22Rv1 (cell line): ENCODE data around the gene RUBCNL.

ENCODE experiments used
- ZFX ChIP-seq: fragments of 450-650 bp; IDR thresholded peaks from 2 replicates; pipeline ENCODE4 v1.6.1; 2017; ENCODE audit warnings: antibody characterized with exemption, borderline replicate concordance
- TF ChIP-seq, protein P1 (sequence below): fragments of 450-650 bp; IDR thresholded peaks from 2 replicates; pipeline ENCODE4 v1.5.1; 2017; ENCODE audit warnings: mild to moderate bottlenecking

- TF ChIP-seq, protein P1, sequence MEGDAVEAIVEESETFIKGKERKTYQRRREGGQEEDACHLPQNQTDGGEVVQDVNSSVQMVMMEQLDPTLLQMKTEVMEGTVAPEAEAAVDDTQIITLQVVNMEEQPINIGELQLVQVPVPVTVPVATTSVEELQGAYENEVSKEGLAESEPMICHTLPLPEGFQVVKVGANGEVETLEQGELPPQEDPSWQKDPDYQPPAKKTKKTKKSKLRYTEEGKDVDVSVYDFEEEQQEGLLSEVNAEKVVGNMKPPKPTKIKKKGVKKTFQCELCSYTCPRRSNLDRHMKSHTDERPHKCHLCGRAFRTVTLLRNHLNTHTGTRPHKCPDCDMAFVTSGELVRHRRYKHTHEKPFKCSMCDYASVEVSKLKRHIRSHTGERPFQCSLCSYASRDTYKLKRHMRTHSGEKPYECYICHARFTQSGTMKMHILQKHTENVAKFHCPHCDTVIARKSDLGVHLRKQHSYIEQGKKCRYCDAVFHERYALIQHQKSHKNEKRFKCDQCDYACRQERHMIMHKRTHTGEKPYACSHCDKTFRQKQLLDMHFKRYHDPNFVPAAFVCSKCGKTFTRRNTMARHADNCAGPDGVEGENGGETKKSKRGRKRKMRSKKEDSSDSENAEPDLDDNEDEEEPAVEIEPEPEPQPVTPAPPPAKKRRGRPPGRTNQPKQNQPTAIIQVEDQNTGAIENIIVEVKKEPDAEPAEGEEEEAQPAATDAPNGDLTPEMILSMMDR: no peak
- TF ChIP-seq ZFX: no peak
Observed at GRCh38 chr13:46320406-46320805, 66.6 kb downstream of the RUBCNL start.
